ENCODE results near the gene CA10. TPM values are rescaled to one million over a fixed set of nuclear protein-coding genes. Genes with fewer than 3 reads are reported as not detected.

CA10 gene
- total RNA-seq, 1 experiment from 2014 or later = 0.46 TPM

DNA sequence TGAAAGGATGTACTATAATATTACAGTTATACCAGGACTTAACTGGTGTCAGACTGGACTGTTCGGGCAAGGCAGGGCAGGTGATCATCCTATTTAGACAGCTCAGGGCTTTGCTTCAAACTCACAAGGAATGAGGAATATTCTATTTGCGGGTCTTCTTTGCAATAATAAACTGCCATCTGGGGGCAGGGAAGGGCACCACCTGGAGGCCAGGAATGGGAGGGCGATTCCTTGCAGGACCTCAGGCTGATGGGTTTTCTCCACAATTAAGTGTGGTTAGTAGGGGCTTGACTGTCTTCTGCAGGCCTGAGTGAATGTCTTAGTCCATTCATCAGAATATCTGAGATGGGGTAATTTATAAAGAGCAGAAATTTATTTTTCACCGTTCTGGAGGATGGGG lies 424.1 kb downstream of the CA10 start:
- peak; percentile 68 for DNase-seq
- no peak overlapping the region for H3K18ac ChIP-seq (ENCODE audit: insufficient read length, low read depth, low read length)
- no peak overlapping the region for H3K23ac ChIP-seq (ENCODE audit: insufficient read length, low read depth, low read length)
- no peaks in the 10 kb centered on the region for H3K27me3 ChIP-seq (ENCODE audit: insufficient read depth, low read length)
- no peak overlapping the region for H2BK120ac ChIP-seq (ENCODE audit: low read depth, low read length, poor library complexity, severe bottlenecking)
- H3K27me3 Mint-ChIP-seq (ENCODE audit: low read depth) = no peaks in the 10 kb centered on the region
- WGBS (ENCODE audit: extremely low coverage, insufficient read length, low lambda C conversion rate) = no CpG with 5 or more reads among the region's 4 CpGs
- H2BK20ac ChIP-seq (ENCODE audit: low read depth, low read length, poor library complexity, severe bottlenecking) = no peak overlapping the region
- no peak overlapping the region for H3K27ac ChIP-seq (ENCODE audit: insufficient read length, low read depth, low read length)
- H3K4me1 Mint-ChIP-seq = peaks cover 32 to 36% of the 10 kb centered on the region in 2 experiments
- peak overlapping the region in 1 of 3 experiments; percentile 97; a peak in 2 of 7 replicates for H3K27ac Mint-ChIP-seq
- no peak overlapping the region for H3K14ac ChIP-seq (ENCODE audit: insufficient read depth, low read length)
- H3K79me1 ChIP-seq (ENCODE audit: insufficient read depth, low read depth, low read length, poor library complexity, severe bottlenecking) = no peaks in the 10 kb centered on the region
- no peaks in the 10 kb centered on the region for H4K20me1 ChIP-seq (ENCODE audit: control insufficient read depth, insufficient read depth, insufficient read length)
- TF ChIP-seq, protein P1, sequence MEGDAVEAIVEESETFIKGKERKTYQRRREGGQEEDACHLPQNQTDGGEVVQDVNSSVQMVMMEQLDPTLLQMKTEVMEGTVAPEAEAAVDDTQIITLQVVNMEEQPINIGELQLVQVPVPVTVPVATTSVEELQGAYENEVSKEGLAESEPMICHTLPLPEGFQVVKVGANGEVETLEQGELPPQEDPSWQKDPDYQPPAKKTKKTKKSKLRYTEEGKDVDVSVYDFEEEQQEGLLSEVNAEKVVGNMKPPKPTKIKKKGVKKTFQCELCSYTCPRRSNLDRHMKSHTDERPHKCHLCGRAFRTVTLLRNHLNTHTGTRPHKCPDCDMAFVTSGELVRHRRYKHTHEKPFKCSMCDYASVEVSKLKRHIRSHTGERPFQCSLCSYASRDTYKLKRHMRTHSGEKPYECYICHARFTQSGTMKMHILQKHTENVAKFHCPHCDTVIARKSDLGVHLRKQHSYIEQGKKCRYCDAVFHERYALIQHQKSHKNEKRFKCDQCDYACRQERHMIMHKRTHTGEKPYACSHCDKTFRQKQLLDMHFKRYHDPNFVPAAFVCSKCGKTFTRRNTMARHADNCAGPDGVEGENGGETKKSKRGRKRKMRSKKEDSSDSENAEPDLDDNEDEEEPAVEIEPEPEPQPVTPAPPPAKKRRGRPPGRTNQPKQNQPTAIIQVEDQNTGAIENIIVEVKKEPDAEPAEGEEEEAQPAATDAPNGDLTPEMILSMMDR (conservative IDR thresholded peaks at IDR 0.05) = peak; percentile 73
- H3K9me3 Mint-ChIP-seq = peaks cover 4 to 7% of the 10 kb centered on the region in 2 experiments; a peak in 4 of 5 replicates
- no peak overlapping the region for H3K9ac ChIP-seq (ENCODE audit: extremely low read depth, insufficient read length, low read length)
- H3T11ph ChIP-seq (ENCODE audit: low read length) = no peak overlapping the region
- no peak overlapping the region for H4K91ac ChIP-seq (ENCODE audit: insufficient read length, low read depth, low read length)
- no peak overlapping the region for H2AK5ac ChIP-seq (ENCODE audit: insufficient read length, low read length)
- H3K4ac ChIP-seq (ENCODE audit: low read depth, low read length) = no peak overlapping the region
- H3K56ac ChIP-seq (ENCODE audit: insufficient read length, low read depth, low read length) = no peak overlapping the region
- peaks cover 0 to 3% (median 2%) of the 10 kb centered on the region in 3 experiments; a peak in 3 of 7 replicates for H3K36me3 Mint-ChIP-seq (ENCODE audit: insufficient read depth in 1 of 3, low read depth in 3 of 3)
- no peaks in the 10 kb centered on the region for H3K79me2 ChIP-seq (ENCODE audit: insufficient read depth, low read length)
- no peak overlapping the region for H4K8ac ChIP-seq (replicated peaks; ENCODE audit: insufficient read length, low read depth, low read length)
- H3K4me3 Mint-ChIP-seq = no peak overlapping the region; a peak in 1 of 5 replicates
- H3K9me3 ChIP-seq (ENCODE audit: control insufficient read depth, low read depth, low read length) = no peaks in the 10 kb centered on the region
- H2BK5ac ChIP-seq (ENCODE audit: insufficient read length, low read length) = no peak overlapping the region
- H3K23me2 ChIP-seq (ENCODE audit: insufficient read length, low read depth, low read length, poor library complexity, severe bottlenecking) = no peaks in the 10 kb centered on the region
- no peak overlapping the region for H2BK12ac ChIP-seq (ENCODE audit: insufficient read length, low read depth, low read length)
- H4K5ac ChIP-seq (ENCODE audit: insufficient read length, low read depth, low read length) = no peak overlapping the region
- no peak overlapping the region for H2AFZ ChIP-seq (ENCODE audit: low read length)
- peaks cover 8% of the 10 kb centered on the region; the same call in 1 of the 2 replicates for H3K4me1 ChIP-seq (ENCODE audit: insufficient read depth, low read length)
- H3K4me2 ChIP-seq (ENCODE audit: insufficient read depth, insufficient read length, low read length) = no peak overlapping the region
- H2BK15ac ChIP-seq (ENCODE audit: low read depth, low read length) = no peak overlapping the region

Measured in H9 (cell line).